ENCODE results near the gene PRKCB.

Gene PRKCB

GRCh38 chr16:24005577-24005976, 169.8 kb downstream of the PRKCB start:
- TF ChIP-seq KLF17 (tag by site-specific recombination; IDR thresholded peaks at IDR 0.05), result no peak
- TF ChIP-seq ZNF626 (tag by site-specific recombination; IDR thresholded peaks at IDR 0.05), result no peak
- TF ChIP-seq SETDB1 (IDR thresholded peaks at IDR 0.05; ENCODE audit: insufficient read length, low read length), result no peak
- TF ChIP-seq ZNF37A (tag by site-specific recombination; IDR thresholded peaks at IDR 0.05), result no peak
- no peak for TF ChIP-seq ZBTB6 (tag by site-specific recombination; IDR thresholded peaks at IDR 0.05)
- no peak for TF ChIP-seq ZNF391 (tag by site-specific recombination; IDR thresholded peaks at IDR 0.05; ENCODE audit: borderline replicate concordance, low read depth)
- TF ChIP-seq GLI4 (tag by site-specific recombination; IDR thresholded peaks at IDR 0.05), result no peak
- no peak for TF ChIP-seq ZNF366 (tag by site-specific recombination; conservative IDR thresholded peaks at IDR 0.05)
- no peak for TF ChIP-seq ZNF777 (tag by site-specific recombination; IDR thresholded peaks at IDR 0.05; ENCODE audit: borderline replicate concordance)
- TF ChIP-seq ZNF76 (tag by site-specific recombination; IDR thresholded peaks at IDR 0.05; ENCODE audit: borderline replicate concordance, low read depth), result no peak
- Histone ChIP-seq H3K4me1 (ENCODE audit: control insufficient read depth, insufficient read depth, low read length) (no peaks in the 10 kb centered on the region), H3K27ac (ENCODE audit: extremely low read depth, low read depth, low read length) (no peak overlapping the region), H3K36me3 (ENCODE audit: control insufficient read depth in 2 of 2, insufficient read depth in 1 of 2, low read length in 2 of 2) (no peaks in the 10 kb centered on the region), H3K9me3 (ENCODE audit: control insufficient read depth, insufficient read depth, low read depth, low read length) (no peaks in the 10 kb centered on the region), H3K4me3 (ENCODE audit: low read depth, low read length) (no peak overlapping the region)
- POLR2A ChIA-PET, result no interaction called here
- CTCF ChIA-PET, result interaction anchor here (0.6 to 2.3 kb wide), 3 partner anchors 202 to 258 kb away, joined by 4 to 9 read pairs (median 5); no protein-coding TSS in a partner anchor

- Histone ChIP-seq H3K4me3 (ENCODE audit: low read depth, low read length) (no peak overlapping the region), H3K9me3 (ENCODE audit: control insufficient read depth, insufficient read depth, low read depth, low read length) (no peaks in the 10 kb centered on the region), H3K4me1 (ENCODE audit: control insufficient read depth, insufficient read depth, low read length) (no peaks in the 10 kb centered on the region), H3K27ac (ENCODE audit: extremely low read depth, low read depth, low read length) (no peak overlapping the region), H3K36me3 (ENCODE audit: control insufficient read depth in 2 of 2, insufficient read depth in 1 of 2, low read length in 2 of 2) (no peaks in the 10 kb centered on the region)
- POLR2A ChIA-PET, result no interaction called here
- CTCF ChIA-PET, result interaction anchor here (0.6 to 2.3 kb wide), 3 partner anchors 18 to 204 kb away, joined by 3 to 9 read pairs (median 3); no protein-coding TSS in a partner anchor
- TF ChIP-seq ZFP3 (tag by site-specific recombination; IDR thresholded peaks at IDR 0.05; ENCODE audit: low read depth) (no peak), ZNF248 (tag by site-specific recombination; IDR thresholded peaks at IDR 0.05) (no peak), ZNF175 (tag by site-specific recombination; IDR thresholded peaks at IDR 0.05) (no peak), SP3 (tag by site-specific recombination; IDR thresholded peaks at IDR 0.05) (no peak)
Observed at GRCh38 chr16:24007391-24007790, 171.6 kb downstream of the PRKCB start.

- ChIA-PET CTCF (interaction anchor here (0.6 kb wide), 1 partner anchor 19 kb away, joined by 3 read pairs; no protein-coding TSS in a partner anchor), POLR2A (no interaction called here)
- Histone ChIP-seq H3K36me3 (ENCODE audit: control insufficient read depth in 2 of 2, insufficient read depth in 1 of 2, low read length in 2 of 2) (no peaks in the 10 kb centered on the region), H3K9me3 (ENCODE audit: control insufficient read depth, insufficient read depth, low read depth, low read length) (no peaks in the 10 kb centered on the region), H3K27ac (ENCODE audit: extremely low read depth, low read depth, low read length) (no peak overlapping the region), H3K4me1 (ENCODE audit: control insufficient read depth, insufficient read depth, low read length) (no peaks in the 10 kb centered on the region), H3K4me3 (ENCODE audit: low read depth, low read length) (no peak overlapping the region)
- no peak for TF ChIP-seq ZNF488 (tag by site-specific recombination; IDR thresholded peaks at IDR 0.05)
- no peak for TF ChIP-seq CTCF (tag by site-specific recombination; IDR thresholded peaks at IDR 0.05)
- no peak for TF ChIP-seq ZNF354C (tag by site-specific recombination; IDR thresholded peaks at IDR 0.05; ENCODE audit: borderline replicate concordance, low read depth)
- TF ChIP-seq ZBTB48 (tag by site-specific recombination; IDR thresholded peaks at IDR 0.05), result no peak
- no peak for TF ChIP-seq ZNF274 (IDR thresholded peaks at IDR 0.05; ENCODE audit: low read length)
- TF ChIP-seq ZNF274 (tag by site-specific recombination; IDR thresholded peaks at IDR 0.05; ENCODE audit: borderline replicate concordance), result no peak
- no peak for TF ChIP-seq TSHZ1 (tag by site-specific recombination; IDR thresholded peaks at IDR 0.05; ENCODE audit: borderline replicate concordance)
- TF ChIP-seq EGR2 (tag by site-specific recombination; IDR thresholded peaks at IDR 0.05; ENCODE audit: low read depth), result no peak
- no peak for TF ChIP-seq KLF1 (tag by site-specific recombination; IDR thresholded peaks at IDR 0.05)
- TF ChIP-seq KLF8 (tag by site-specific recombination; IDR thresholded peaks at IDR 0.05), result no peak
Observed at GRCh38 chr16:24007934-24008333, 172.2 kb downstream of the PRKCB start.

Data from HEK293 (cell line).